SK-N-SH treated with all-trans-retinoic acid at 6 μM for 48 hours (cell line): ENCODE data around the gene OCEL1.

ENCODE experiments used
- ARNTL ChIP-seq: fragments of 450-650 bp; formaldehyde crosslinking; IDR thresholded peaks from 2 replicates; pipeline ENCODE4 v1.5.0; 2020; ENCODE audit warnings: low read depth, mild to moderate bottlenecking, moderate library complexity, borderline replicate concordance
- RARB ChIP-seq: fragments of 250-450 bp; sonication (Bioruptor Pico); IDR thresholded peaks from 2 replicates; pipeline ENCODE4 v1.8.0; 2021; ENCODE audit warnings: mild to moderate bottlenecking, moderate library complexity
- TCF4 ChIP-seq: fragments of 250-450 bp; sonication (Bioruptor Pico); IDR thresholded peaks from 2 replicates; pipeline ENCODE4 v1.8.0; 2021; ENCODE audit warnings: mild to moderate bottlenecking, moderate library complexity, borderline replicate concordance
- ZNF70 ChIP-seq: fragments of 450-650 bp; formaldehyde crosslinking; IDR thresholded peaks from 2 replicates; pipeline ENCODE4 v1.5.0; 2020; ENCODE audit warnings: mild to moderate bottlenecking, moderate library complexity
- ZNF8 ChIP-seq: fragments of 450-650 bp; formaldehyde crosslinking; IDR thresholded peaks from 2 replicates; pipeline ENCODE4 v1.5.0; 2020; ENCODE audit warnings: mild to moderate bottlenecking, moderate library complexity

GRCh38 chr19:17268754-17269153 is 42.7 kb downstream of the OCEL1 start:
- TF ChIP-seq TCF4 = no peak
- no peak for TF ChIP-seq ZNF8 (CRISPR knock-in tag)
- no peak for TF ChIP-seq ARNTL (CRISPR knock-in tag)
- TF ChIP-seq RARB = no peak
- TF ChIP-seq ZNF70 (CRISPR knock-in tag) = no peak
